Trophoblast cell (in vitro differentiated cells and primary cell): ENCODE measurements around the gene NHSL1.

Experiments
- DNase-seq, 2 donors: peaks; one replicate each; pipeline ENCODE4 v3.0.0-alpha.2; 2016
- H2AFZ ChIP-seq: 2 replicates; pipeline ENCODE4 v1.6.1; 2013; ENCODE audit warnings: low read length, moderate library complexity, mild to moderate bottlenecking; ENCODE audit not compliant: insufficient read depth, poor library complexity
- H2AK5ac ChIP-seq: 2 replicates; pipeline ENCODE4 v1.6.1; 2013; ENCODE audit warnings: mild to moderate bottlenecking, low read length
- H2BK120ac ChIP-seq: 2 replicates; pipeline ENCODE4 v1.6.1; 2013; ENCODE audit warnings: low read length, mild to moderate bottlenecking, moderate library complexity; ENCODE audit not compliant: insufficient read depth, poor library complexity
- H2BK12ac ChIP-seq: 2 replicates; pipeline ENCODE4 v1.6.1; 2013; ENCODE audit warnings: mild to moderate bottlenecking, low read length, moderate library complexity
- H2BK5ac ChIP-seq: 2 replicates; pipeline ENCODE4 v1.6.1; 2013; ENCODE audit warnings: low read length, low read depth, moderate library complexity, mild to moderate bottlenecking; ENCODE audit not compliant: poor library complexity
- H3K14ac ChIP-seq: 2 replicates; pipeline ENCODE4 v1.6.1; 2013; ENCODE audit warnings: mild to moderate bottlenecking, low read length
- H3K18ac ChIP-seq: 2 replicates; pipeline ENCODE4 v1.6.1; 2013; ENCODE audit warnings: mild to moderate bottlenecking, low read length
- H3K23ac ChIP-seq: 2 replicates; pipeline ENCODE4 v1.6.1; 2013; ENCODE audit warnings: low read length
- H3K27ac ChIP-seq: 2 replicates; pipeline ENCODE4 v1.5.1; 2013; ENCODE audit warnings: low read depth, mild to moderate bottlenecking, inconsistent platforms, low read length, moderate library complexity
- H3K27me3 ChIP-seq: 2 replicates; pipeline ENCODE4 v1.6.1; 2013; ENCODE audit warnings: inconsistent platforms, mild to moderate bottlenecking, low read length, moderate library complexity; ENCODE audit not compliant: insufficient read depth
- H3K36me3 ChIP-seq, 2 experiments: 1 replicate in 1 of 2; 2 replicates in 1 of 2; pipeline ENCODE4 v1.6.1; 2013; ENCODE audit warnings: low read length in 2 of 2, mild to moderate bottlenecking in 2 of 2, moderate library complexity in 1 of 2; ENCODE audit not compliant: insufficient read depth in 2 of 2, control insufficient read depth in 1 of 2
- H3K4ac ChIP-seq: 2 replicates; pipeline ENCODE4 v1.6.1; 2013; ENCODE audit warnings: low read depth, mild to moderate bottlenecking, low read length, moderate library complexity
- H3K4me1 ChIP-seq, 2 experiments: 1 replicate in 1 of 2; 2 replicates in 1 of 2; pipeline ENCODE4 v1.6.1; 2013; ENCODE audit warnings: low read length in 2 of 2, mild to moderate bottlenecking in 2 of 2, moderate library complexity in 1 of 2; ENCODE audit not compliant: insufficient read depth in 2 of 2, control insufficient read depth in 1 of 2
- H3K4me2 ChIP-seq: 2 replicates; pipeline ENCODE4 v1.6.1; 2013; ENCODE audit warnings: inconsistent platforms, mild to moderate bottlenecking, low read length, moderate library complexity
- H3K4me3 ChIP-seq: 2 replicates; pipeline ENCODE4 v1.5.1; 2013; ENCODE audit warnings: mild to moderate bottlenecking, low read depth, low read length, inconsistent platforms
- H3K79me1 ChIP-seq: one replicate; pipeline ENCODE4 v1.6.1; 2013; ENCODE audit warnings: low read length
- H3K79me2 ChIP-seq: 2 replicates; pipeline ENCODE4 v1.6.1; 2013; ENCODE audit warnings: low read length, mild to moderate bottlenecking; ENCODE audit not compliant: control insufficient read depth, insufficient read depth, poor library complexity
- H3K9ac ChIP-seq: 2 replicates; pipeline ENCODE4 v1.6.1; 2013; ENCODE audit warnings: mild to moderate bottlenecking, low read length
- H3K9me3 ChIP-seq: 2 replicates; pipeline ENCODE4 v1.6.1; 2013; ENCODE audit warnings: low read depth, mild to moderate bottlenecking, control low read depth, inconsistent platforms, low read length; ENCODE audit not compliant: insufficient read depth
- H4K12ac ChIP-seq: 2 replicates; pipeline ENCODE4 v1.6.1; 2013; ENCODE audit warnings: low read depth, mild to moderate bottlenecking, low read length, moderate library complexity
- H4K8ac ChIP-seq: 2 replicates; pipeline ENCODE4 v1.6.1; 2013; ENCODE audit warnings: low read depth, mild to moderate bottlenecking, low read length, moderate library complexity
- H4K91ac ChIP-seq: one replicate; pipeline ENCODE4 v1.6.1; 2013; ENCODE audit warnings: low read depth, mild to moderate bottlenecking, low read length, moderate library complexity
- WGBS: extraction: QIAGEN DNeasy Blood & Tissue Kit; methylation state at CpG from one replicate; pipeline ENCODE4 v1.1.7; 2013; ENCODE audit warnings: missing lambda C conversion rate; ENCODE audit not compliant: insufficient read length, insufficient coverage; ENCODE audit errors: extremely low coverage; 5-methylcytosine and 5-hydroxymethylcytosine counted together

The NHSL1 gene

DNA sequence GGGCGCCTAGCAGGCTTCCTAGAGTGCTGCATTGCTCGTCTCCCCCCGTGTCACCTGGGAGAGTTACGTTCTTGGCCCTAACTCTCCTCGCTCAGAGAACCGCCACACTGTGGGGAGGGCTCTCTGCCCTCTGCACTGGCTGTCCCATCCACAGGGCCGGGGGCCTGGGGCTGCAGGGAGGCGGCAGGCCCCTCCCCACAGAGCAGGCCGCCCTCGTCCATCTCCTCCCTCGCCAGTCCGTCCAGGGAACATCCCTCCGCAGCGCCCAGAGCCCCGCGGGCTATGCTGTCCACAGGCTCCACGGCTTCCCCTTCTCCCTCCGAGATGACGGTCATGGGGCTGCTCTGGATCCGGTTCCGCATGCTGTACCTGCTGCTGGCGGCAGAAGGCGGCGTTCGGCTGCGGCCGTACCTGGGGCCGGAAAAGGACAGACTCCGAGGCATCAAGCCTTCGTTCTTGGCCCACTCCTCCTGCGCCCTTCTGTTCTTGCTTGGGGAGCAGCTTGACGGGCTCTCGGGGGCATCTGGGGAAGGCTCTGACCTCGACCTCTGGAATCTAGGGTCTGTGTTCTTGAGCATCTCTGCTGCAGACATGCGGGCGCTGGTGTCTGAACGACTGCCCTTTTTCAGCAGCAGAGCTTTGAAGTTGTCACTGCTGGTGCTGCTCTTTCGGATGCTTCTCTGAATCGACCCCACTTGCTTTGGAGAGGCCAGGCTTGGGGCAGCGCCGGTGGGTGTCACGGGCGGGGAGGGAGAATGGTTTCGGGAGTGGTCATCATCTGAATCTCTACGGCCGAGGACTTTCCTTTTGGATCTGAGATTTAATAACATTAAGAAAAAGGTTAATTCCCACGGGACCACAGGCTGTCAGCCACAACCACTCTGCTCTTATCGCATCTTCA is 75.0 kb downstream of the NHSL1 start:
- no peak overlapping the region for H2BK12ac ChIP-seq
- H3K4ac ChIP-seq: no peak overlapping the region
- no peak overlapping the region for H4K8ac ChIP-seq
- no peak overlapping the region for H3K14ac ChIP-seq
- no peak overlapping the region for H2BK5ac ChIP-seq
- H3K36me3 ChIP-seq: peaks cover 23 to 27% of the 10 kb centered on the region in 2 experiments
- no peak overlapping the region for H3K18ac ChIP-seq
- no peak overlapping the region for H3K23ac ChIP-seq
- no peak overlapping the region for H2AFZ ChIP-seq
- no peak overlapping the region for H2BK120ac ChIP-seq
- H4K91ac ChIP-seq: no peak overlapping the region
- no CpG with 5 or more reads among the region's 48 CpGs for WGBS
- H4K12ac ChIP-seq: no peak overlapping the region
- H3K4me2 ChIP-seq: no peak overlapping the region
- no peaks in the 10 kb centered on the region for H3K79me1 ChIP-seq
- H2AK5ac ChIP-seq: no peak overlapping the region
- H3K4me3 ChIP-seq: no peak overlapping the region
- no peak for DNase-seq
- H3K79me2 ChIP-seq: no peaks in the 10 kb centered on the region
- H3K9me3 ChIP-seq: no peaks in the 10 kb centered on the region
- H3K27me3 ChIP-seq: no peaks in the 10 kb centered on the region
- no peak overlapping the region for H3K27ac ChIP-seq
- no peaks in the 10 kb centered on the region for H3K4me1 ChIP-seq
- H3K9ac ChIP-seq: no peak overlapping the region

DNA sequence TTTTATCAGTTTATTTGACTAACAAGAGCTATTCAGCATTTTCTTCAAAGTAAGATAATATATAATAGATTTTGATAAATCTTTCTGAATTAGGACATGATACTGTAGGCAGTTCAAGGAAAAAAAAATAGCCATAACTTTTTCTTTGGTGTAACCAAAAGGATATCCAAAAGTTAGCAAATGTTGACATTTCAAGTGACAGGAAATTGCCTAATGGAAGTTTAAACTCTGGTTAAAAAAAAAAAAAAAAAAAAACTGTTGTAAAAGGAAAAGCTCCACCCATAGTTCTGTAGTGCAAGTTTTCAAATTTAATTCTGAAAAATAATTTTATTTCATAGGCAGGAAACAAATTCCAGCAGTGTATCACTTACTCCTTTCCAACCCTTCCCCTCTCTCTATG is 76.4 kb downstream of the NHSL1 start:
- no peak overlapping the region for H4K8ac ChIP-seq
- no peak overlapping the region for H2BK5ac ChIP-seq
- H3K9ac ChIP-seq: no peak overlapping the region
- no peak overlapping the region for H4K91ac ChIP-seq
- no peak overlapping the region for H3K23ac ChIP-seq
- H2BK120ac ChIP-seq: no peak overlapping the region
- no peak overlapping the region for H3K27ac ChIP-seq
- no peak overlapping the region for H2AFZ ChIP-seq
- DNase-seq: no peak
- H3K14ac ChIP-seq: no peak overlapping the region
- no peaks in the 10 kb centered on the region for H3K4me1 ChIP-seq
- H3K18ac ChIP-seq: no peak overlapping the region
- no peak overlapping the region for H2BK12ac ChIP-seq
- H3K4me3 ChIP-seq: no peak overlapping the region
- H3K79me2 ChIP-seq: no peaks in the 10 kb centered on the region
- no peak overlapping the region for H4K12ac ChIP-seq
- H2AK5ac ChIP-seq: no peak overlapping the region
- H3K27me3 ChIP-seq: no peaks in the 10 kb centered on the region
- no peaks in the 10 kb centered on the region for H3K9me3 ChIP-seq
- H3K4me2 ChIP-seq: no peak overlapping the region
- H3K36me3 ChIP-seq: peaks cover 23 to 31% of the 10 kb centered on the region in 2 experiments
- H3K79me1 ChIP-seq: no peaks in the 10 kb centered on the region
- no peak overlapping the region for H3K4ac ChIP-seq

DNA sequence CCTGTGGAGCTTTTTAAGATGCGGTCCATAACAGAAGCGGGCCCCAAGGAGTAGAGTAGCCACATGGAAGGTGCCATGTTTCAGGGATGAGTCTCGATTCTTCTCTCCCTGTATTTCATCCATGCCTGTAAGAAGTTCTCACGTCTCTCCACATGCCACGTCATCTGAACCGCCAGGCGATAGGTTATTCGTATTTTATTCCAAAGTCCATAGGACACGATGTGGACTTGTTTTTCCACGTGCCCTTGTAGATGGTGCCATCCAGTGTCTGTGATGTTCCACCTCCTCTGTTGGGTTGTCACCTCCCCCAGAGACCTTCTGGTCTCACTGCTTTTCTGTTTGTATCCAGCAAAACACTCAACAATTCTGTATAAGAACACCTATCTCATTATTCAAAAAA is 77.7 kb downstream of the NHSL1 start:
- H3K27me3 ChIP-seq: no peaks in the 10 kb centered on the region
- H3K9ac ChIP-seq: no peak overlapping the region
- peak overlapping the region; percentile 16 for H4K12ac ChIP-seq
- no peaks in the 10 kb centered on the region for H3K9me3 ChIP-seq
- H3K4me3 ChIP-seq: no peak overlapping the region
- no peak overlapping the region for H2AFZ ChIP-seq
- H2BK5ac ChIP-seq: no peak overlapping the region
- no peak overlapping the region for H3K4ac ChIP-seq
- H3K18ac ChIP-seq: no peak overlapping the region
- H3K4me2 ChIP-seq: no peak overlapping the region
- no peaks in the 10 kb centered on the region for H3K79me2 ChIP-seq
- no peaks in the 10 kb centered on the region for H3K4me1 ChIP-seq
- H2AK5ac ChIP-seq: no peak overlapping the region
- no peak overlapping the region for H3K23ac ChIP-seq
- no peaks in the 10 kb centered on the region for H3K79me1 ChIP-seq
- H4K8ac ChIP-seq: no peak overlapping the region
- H2BK12ac ChIP-seq: no peak overlapping the region
- WGBS: no CpG with 5 or more reads among the region's 10 CpGs
- no peak overlapping the region for H3K27ac ChIP-seq
- no peak overlapping the region for H2BK120ac ChIP-seq
- DNase-seq: no peak
- H3K14ac ChIP-seq: no peak overlapping the region
- H4K91ac ChIP-seq: no peak overlapping the region
- peaks cover 22 to 31% of the 10 kb centered on the region in 2 experiments for H3K36me3 ChIP-seq

DNA sequence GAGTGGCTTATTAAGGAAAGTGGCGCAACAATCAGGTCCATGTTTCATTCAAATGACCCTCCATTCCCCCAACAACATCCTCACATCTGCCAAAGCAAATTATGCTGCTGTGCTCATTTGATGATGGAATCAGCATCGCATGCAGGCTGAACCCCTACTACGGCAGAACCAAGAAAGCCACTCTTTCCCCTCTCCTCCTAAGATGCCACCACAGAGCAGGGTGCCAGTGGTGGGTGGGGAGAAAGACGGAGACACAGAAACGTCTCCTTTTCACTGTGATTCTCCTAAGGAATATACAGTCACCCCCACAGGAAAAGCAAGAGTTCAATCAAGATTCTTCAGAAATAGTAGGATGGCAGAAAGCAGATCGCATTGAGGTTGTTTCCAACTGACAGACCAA is 78.2 kb downstream of the NHSL1 start:
- no peaks in the 10 kb centered on the region for H3K79me2 ChIP-seq
- H2BK5ac ChIP-seq: no peak overlapping the region
- H3K4me1 ChIP-seq: no peaks in the 10 kb centered on the region
- no peaks in the 10 kb centered on the region for H3K9me3 ChIP-seq
- no peak overlapping the region for H4K12ac ChIP-seq
- H4K8ac ChIP-seq: no peak overlapping the region
- no peaks in the 10 kb centered on the region for H3K79me1 ChIP-seq
- H3K4me3 ChIP-seq: no peak overlapping the region
- H4K91ac ChIP-seq: no peak overlapping the region
- no peak overlapping the region for H3K18ac ChIP-seq
- DNase-seq: no peak
- H2AFZ ChIP-seq: no peak overlapping the region
- H3K9ac ChIP-seq: no peak overlapping the region
- no peak overlapping the region for H3K4me2 ChIP-seq
- no peak overlapping the region for H3K27ac ChIP-seq
- no peaks in the 10 kb centered on the region for H3K27me3 ChIP-seq
- no CpG with 5 or more reads among the region's 6 CpGs for WGBS
- no peak overlapping the region for H3K4ac ChIP-seq
- H2AK5ac ChIP-seq: no peak overlapping the region
- peaks cover 20 to 28% of the 10 kb centered on the region in 2 experiments for H3K36me3 ChIP-seq
- no peak overlapping the region for H2BK120ac ChIP-seq
- H3K14ac ChIP-seq: no peak overlapping the region
- no peak overlapping the region for H2BK12ac ChIP-seq
- no peak overlapping the region for H3K23ac ChIP-seq
